Retinal pigment epithelial cell (primary cell): ENCODE data around the gene HOXA5.

Experiments
- DNase-seq: peaks from one replicate; pipeline ENCODE4 v3.0.0-alpha.2; 2010; ENCODE audit warnings: low read depth
- H3K4me3 ChIP-seq: 2 replicates; pipeline ENCODE4 v1.5.1; 2011; ENCODE audit warnings: mild to moderate bottlenecking, low read length, control low read depth, moderate library complexity
- TF ChIP-seq, protein P1 (sequence below): conservative IDR thresholded peaks from 2 replicates; pipeline ENCODE4 v1.5.1; 2011; ENCODE audit warnings: low read depth, low read length, control low read depth, inconsistent platforms

The HOXA5 gene

DNA sequence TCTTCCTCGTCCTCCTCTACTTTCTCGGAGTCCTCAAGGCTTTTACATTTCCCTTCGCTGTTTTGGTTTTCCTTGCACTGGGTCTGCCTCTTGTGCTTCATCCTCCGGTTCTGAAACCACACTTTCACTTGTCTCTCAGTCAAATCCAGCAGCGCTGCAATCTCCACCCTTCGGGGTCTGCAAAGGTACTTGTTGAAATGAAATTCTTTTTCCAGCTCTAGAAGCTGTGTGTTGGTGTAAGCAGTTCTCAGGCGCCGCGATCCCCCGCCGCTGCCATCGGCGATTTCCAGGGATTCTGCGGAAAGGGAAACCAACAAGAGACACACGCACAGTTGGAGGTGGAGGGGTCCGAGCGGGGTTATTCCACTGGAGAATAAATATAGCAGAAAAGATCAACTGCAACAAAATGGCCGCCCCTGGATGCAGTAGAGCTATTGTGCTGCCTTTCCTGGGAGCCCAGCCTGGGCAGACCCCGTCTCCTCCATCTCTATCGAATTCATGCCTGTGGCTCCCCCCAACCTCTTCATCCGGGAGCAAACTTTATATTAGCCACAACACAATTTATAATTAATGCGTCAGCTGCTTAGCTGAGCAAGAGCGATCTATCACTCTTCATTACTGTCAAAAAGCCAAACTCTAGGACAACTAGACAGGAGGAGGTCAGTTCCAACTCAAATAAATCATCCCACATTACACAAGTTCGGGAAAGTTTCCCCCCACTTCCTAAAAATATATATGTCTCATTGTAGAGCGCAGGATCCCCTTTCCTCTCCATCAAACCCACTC lies 42.1 kb downstream of the HOXA5 start:
- no peak overlapping the region for H3K4me3 ChIP-seq
- DNase-seq: no peak
- TF ChIP-seq, protein P1, sequence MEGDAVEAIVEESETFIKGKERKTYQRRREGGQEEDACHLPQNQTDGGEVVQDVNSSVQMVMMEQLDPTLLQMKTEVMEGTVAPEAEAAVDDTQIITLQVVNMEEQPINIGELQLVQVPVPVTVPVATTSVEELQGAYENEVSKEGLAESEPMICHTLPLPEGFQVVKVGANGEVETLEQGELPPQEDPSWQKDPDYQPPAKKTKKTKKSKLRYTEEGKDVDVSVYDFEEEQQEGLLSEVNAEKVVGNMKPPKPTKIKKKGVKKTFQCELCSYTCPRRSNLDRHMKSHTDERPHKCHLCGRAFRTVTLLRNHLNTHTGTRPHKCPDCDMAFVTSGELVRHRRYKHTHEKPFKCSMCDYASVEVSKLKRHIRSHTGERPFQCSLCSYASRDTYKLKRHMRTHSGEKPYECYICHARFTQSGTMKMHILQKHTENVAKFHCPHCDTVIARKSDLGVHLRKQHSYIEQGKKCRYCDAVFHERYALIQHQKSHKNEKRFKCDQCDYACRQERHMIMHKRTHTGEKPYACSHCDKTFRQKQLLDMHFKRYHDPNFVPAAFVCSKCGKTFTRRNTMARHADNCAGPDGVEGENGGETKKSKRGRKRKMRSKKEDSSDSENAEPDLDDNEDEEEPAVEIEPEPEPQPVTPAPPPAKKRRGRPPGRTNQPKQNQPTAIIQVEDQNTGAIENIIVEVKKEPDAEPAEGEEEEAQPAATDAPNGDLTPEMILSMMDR: no peak

DNA sequence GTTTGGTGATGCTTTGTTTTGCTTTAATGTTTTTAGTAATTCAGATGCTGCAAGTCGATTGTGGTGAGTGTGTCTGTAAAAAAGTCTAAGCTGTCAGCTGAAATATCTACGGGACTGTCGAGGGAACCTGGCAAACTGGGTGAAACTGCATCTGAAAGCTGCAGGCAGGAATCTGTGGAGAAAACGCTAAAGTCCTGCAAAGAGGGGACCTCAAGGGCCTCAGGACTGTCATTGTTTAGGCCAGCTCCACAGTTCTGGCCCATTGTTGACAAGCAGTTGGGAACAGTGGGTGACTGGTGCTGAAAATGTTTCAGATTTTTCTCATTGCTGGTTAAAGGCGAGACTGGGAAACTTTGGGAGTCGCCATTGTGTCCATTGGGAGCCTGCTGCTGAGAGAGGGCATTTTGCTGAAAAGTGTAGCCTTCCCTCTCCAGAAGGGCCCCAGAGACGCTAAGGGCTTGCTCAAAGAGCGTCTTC lies 42.7 kb downstream of the HOXA5 start:
- H3K4me3 ChIP-seq: no peak overlapping the region

DNA sequence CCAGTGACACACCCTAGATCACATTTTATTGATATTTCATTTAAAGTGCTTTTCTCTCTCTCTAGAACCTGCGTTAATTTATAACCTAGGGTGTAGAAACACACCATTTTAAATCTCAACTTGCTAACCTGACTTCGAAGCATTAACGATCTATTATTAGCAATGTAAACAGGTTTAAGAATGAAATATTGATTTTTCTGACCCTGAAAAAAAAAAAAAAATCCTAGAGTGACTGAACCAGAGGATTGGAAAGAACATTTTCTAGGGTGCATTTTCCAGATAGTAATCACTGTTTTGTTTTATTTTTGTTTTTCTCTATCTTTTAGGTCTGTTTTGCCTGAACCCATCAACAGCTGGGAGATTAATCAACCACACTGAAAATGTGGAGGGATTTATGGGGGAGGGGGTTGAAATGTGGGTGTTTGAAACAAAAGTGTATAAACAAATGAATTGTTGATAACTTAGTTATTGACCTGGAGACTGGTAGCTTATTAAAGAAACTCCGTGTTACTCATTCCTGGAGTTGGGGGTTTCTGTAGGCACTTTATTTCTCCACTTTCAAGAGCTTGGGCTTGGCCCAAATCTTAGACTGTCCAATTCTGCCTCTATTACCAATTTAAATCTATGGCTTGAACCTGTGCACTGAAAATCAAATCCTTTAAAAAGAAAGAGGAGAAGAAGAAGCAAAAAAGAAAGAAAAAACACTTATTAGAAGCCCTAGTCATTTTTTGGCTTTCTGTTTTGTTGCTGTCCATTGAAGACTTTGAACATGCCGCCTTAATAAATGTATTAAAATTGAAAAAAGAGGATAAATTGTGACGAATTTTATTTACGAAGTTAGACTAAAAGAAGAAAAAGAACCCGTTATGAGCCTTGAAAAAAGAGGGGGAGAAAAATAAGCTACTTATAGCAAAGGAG lies 43.8 kb downstream of the HOXA5 start:
- no peak overlapping the region for H3K4me3 ChIP-seq
- DNase-seq: no peak
- TF ChIP-seq, protein P1: no peak

More for the DNA sequence above, 42.7 kb downstream of the HOXA5 start:
- no peak for DNase-seq
- TF ChIP-seq, protein P1: no peak

DNA sequence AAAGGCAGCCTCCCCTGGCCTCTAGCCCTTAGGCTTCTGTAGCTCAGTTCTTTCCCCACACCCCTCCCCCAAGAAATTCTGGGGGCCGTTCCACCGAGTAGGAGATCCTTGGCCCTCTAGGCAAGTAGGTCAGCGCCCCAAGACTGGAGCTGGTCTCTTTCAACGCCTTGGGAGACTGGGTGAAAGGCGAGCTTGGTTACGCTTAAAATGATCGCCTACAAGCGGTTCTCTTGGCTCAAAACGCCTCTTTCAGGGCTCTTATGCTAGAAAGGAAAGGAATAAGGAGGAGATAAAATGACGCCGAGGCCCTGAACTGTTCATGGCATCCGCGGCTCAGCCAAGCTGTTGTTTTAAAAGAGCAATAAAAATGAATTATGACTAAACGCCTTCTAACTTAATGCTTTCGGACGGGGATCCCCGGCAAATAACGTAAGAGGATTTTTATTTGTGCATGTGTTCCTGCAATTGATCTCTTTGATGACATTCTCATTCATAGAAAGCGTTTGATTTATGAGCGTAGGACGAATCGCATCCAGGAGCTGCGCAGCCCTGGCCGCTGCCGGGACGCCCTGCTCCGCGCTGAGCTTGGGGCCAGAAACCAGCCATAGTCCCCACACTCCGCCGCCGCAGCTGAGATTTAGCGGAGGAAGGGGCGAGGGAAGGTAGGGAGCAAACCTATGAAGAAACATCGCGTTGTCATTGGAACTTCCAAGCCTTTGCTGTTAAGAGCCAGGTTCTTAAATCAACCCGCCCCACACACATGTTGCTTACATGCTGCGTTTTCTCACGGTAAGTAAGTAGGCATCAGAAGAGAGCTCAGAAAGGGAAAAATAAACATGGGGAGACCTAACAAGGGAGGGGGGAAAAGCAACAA lies 44.7 kb downstream of the HOXA5 start:
- TF ChIP-seq, protein P1: no peak
- DNase-seq: no peak
- H3K4me3 ChIP-seq: no peak overlapping the region

DNA sequence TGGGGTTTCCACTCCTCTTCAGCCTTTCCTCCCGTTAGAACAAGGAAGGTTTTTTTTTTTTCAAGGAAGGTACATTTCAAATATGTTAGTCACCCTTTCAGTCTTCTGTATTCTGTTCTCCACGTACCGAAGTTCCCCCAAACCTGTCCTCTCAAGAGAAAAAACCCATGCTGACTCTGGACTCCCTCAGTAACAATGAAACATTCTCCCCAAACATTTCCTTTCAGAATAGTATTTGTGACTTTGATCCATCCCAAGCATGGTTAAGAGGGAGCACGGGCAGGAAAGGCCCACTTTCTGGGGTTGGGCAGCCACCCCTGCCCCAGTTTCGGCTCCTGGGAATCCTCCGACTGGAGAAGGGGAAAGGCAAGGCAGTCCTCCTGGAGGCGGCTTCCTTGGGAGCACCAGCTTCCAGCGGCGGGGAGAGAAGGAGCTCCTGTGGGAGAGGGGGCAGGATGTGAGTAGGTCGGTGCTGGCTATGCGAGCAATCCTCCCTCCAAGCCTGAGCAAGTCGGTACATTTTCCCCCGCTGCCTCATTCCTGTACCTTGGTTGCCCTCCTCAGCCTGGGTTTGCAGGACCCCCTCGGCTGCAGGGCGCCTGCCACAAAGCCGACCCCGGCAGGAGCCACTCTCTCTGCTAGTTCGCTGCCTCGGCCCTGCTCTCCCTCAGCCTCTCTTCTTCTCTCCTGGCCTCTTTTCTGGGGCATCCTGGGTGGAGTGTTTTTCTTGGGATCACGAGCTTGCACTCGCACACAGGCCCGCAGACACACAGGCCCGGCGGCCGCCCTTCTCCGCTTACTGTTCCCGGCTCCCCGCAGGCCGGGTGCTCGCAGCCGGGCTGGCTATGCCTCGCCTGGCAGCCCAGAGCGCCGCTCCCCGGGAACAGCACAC lies 45.5 kb downstream of the HOXA5 start:
- no peak overlapping the region for H3K4me3 ChIP-seq
- TF ChIP-seq, protein P1: no peak
- DNase-seq: no peak
